ENCODE results near the gene MARCHF10. TPM values are rescaled to one million over a fixed set of nuclear protein-coding genes. Genes with fewer than 3 reads are reported as not detected.

Gene MARCHF10
- total RNA-seq, 2 experiments from 2014 or later = not detected

DNA sequence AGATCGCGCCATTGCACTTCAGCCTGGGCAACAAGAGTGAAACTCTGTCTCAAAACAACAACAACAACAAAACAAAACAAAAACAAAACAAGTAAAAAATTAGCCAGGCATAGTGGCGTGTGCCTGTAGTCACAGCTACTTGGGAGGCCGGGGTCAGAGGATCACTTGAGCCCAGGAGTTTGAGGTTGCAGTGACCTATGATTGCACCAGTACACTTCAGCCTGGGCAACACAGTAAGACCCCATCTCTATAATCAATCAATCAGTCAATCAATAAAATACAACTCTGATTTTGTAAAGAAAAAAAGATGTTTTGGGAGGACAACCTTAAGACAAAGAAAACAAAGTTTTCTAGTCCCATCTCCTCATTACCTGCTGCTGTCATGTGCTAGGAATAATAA lies 51.9 kb downstream of the MARCHF10 start:
- ChIA-PET CTCF (no interaction called here), POLR2A (no interaction called here)

DNA sequence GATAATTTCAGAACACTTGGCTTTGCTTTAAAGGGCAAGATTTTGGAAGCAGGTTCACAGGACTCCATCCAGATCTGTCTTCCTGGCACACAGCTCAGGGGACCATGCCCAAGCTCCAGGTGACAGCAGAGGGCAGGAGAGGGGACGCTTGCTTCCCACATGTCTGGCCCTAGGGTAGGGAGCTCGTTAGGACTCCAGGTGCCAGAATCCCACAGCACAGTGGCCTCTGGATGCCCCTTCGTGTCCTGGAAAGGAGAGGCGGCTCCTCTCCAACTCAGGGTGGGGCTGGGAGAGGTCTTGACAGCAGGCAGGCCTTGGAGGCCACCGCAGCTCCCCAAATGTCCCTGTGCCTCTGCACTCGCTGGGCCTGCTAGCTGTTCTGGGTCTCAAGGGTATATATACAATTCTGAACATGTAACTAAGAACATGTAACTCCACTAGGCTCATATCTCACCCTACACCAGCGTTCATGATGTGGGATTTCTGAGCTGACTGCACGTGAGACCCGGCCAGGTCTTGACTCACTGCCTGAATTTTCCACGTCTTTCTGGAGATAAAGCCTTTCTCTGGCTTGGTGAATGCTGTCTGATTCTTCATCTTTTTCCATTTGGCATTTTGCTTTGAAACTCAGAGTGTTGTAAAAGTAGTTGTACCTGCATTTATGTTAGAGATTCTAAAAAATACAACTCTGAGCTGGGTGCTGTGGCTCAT lies 52.8 kb downstream of the MARCHF10 start:
- CTCF ChIA-PET = no interaction called here
- POLR2A ChIA-PET = no interaction called here

GRCh38 chr17:62754631-62755030 lies 53.5 kb downstream of the MARCHF10 start:
- CTCF ChIA-PET = no interaction called here
- POLR2A ChIA-PET = no interaction called here

GRCh38 chr17:62753562-62753961 lies 54.6 kb downstream of the MARCHF10 start:
- CTCF ChIA-PET = no interaction called here
- POLR2A ChIA-PET = no interaction called here

DNA sequence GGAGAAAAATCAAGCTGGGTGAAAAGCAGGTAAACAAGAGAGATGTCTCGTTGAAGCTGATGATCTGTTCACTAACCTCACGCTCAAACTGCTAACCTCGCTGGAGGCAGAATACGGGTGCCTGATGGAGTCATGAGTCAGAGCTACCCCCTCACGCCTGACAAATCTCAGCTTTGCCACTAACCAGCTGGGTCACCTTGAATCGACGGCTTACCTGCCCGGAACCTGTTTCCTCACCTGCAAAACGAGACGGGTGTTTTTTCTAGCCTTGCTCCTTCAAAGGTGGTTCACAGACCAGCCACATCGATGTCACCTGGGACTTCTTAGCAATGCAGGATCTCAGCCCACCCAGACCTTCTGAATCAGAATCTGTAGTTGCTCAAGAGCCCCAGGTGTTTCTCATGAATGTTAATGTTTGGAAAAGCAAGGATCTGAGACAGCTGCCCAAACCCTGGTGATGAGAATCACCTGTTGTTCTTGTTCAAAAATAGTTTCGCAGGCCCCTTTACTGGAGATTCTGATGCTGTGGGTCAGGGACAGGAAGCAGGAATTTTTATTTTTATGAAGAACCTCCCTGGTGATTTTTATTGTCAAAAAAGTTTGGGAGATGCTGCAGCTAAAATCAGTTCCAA lies 56.9 kb downstream of the MARCHF10 start:
- POLR2A ChIA-PET = no interaction called here
- CTCF ChIA-PET = no interaction called here

DNA sequence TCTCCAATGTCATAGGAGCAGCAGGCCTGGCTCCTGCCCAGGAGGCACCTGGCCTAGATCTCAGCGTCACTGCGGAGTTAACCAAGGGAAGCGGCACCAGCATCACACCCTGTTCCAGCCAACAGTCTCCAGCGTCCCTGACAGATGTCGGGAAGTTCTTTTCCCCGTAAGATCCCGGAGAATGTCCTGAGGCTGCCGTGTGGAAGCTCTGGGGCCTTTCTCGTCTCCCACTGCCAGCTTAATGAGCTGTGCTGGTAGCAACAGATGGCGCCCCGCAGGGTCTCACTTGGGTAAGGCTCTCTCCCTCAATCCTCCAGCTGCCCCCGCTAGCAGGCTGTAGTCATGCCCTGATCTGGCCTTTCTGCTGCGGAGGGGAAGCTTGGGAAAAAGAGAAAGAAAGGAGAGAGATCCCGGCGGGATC lies 57.5 kb downstream of the MARCHF10 start:
- ChIA-PET CTCF (no interaction called here), POLR2A (no interaction called here)

- POLR2A ChIA-PET = no interaction called here
Measured at GRCh38 chr17:62749926-62750325, 58.2 kb downstream of the MARCHF10 start.

GRCh38 chr17:62746941-62747340 lies 61.2 kb downstream of the MARCHF10 start:
- ChIA-PET POLR2A (no interaction called here), CTCF (no interaction called here)

More at GRCh38 chr17:62749926-62750325, 58.2 kb downstream of the MARCHF10 start:
- CTCF ChIA-PET = no interaction called here

- POLR2A ChIA-PET = no interaction called here
- CTCF ChIA-PET = no interaction called here
Measured at GRCh38 chr17:62745806-62746205, 62.3 kb downstream of the MARCHF10 start.

DNA sequence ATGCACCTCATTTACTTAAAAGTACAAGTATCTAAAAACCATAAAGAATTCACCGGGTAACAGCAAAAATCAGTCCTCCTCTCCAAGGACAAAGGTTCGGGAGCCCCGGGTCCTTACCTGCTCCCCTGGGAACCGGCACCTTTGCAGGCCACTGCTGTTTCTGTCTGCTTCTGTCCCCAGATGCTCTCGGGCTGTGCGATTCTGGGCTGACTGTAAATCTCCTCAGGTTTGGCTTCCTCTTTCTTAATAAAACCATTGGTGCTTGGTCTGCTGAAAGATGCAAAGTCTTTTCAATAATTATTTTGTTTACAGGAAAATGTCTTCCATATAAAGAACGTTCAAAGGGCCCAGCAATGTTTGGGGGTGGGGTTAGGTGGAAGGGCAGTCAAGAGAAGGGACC lies 63.9 kb downstream of the MARCHF10 start:
- CTCF ChIA-PET = no interaction called here
- POLR2A ChIA-PET = interaction anchor here (0.6 kb wide), 1 partner anchor 22 kb away, joined by 4 read pairs; no protein-coding TSS in a partner anchor

DNA sequence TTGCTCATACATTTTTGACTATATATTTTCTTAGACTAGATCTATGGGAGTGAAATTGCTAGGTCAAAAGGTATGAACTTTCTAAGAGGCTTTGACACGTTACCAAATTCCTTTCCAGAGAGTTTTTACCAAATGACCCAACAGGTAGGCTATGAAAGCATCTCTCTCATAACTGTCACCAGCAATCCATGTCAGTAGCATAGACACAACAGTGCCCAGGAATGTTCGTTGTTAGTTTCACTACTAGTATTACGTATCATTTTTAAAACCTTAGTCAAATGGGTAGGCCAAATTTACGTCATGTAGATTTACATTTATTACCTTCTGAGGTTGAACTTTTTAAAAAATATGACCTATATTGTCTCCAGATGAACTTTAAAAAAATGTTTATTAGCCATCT lies 66.8 kb downstream of the MARCHF10 start:
- ChIA-PET CTCF (interaction anchor here (0.6 kb wide), 1 partner anchor 9 kb away, joined by 4 read pairs; no protein-coding TSS in a partner anchor), POLR2A (no interaction called here)

DNA sequence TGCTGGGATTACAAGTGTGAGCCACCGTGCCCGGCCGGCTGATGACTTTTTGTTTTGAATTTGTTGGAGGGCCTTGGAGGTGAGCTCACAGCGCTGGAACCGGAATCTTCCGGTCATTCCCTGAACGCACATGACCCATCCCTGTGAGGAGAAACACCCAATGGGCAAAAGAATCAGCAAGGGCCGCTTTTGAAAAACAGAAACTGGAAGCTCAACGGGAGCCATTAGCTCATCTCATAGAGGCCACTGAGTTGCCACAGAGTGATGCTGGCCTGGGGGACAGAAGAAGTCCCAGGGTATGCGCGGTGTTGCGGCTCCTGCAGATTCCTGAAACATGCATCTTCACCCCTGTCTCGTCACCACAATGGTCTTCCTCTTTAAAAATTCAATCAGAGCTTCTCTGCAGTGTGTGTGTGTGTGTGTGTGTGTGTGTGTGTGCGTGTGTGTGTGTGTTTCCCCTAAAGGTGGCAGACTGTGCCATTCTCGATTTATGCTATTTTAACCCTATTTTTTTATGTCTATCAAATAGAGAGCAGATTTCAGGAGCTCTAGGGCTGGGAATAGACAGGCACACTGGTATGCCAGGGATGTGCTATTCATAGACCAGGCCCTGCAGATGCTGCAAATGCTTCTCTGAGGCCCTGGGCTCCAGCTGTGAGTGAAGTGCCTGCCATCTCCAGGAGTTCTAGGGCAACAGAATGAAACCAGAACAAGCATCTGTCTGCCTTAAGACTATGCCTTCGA lies 68.3 kb downstream of the MARCHF10 start:
- CTCF ChIA-PET = interaction anchor here (0.6 to 1.2 kb wide), 3 partner anchors 29 to 268 kb away, joined by 3 to 5 read pairs (median 4); no protein-coding TSS in a partner anchor
- POLR2A ChIA-PET = interaction anchor here (0.7 kb wide), 1 partner anchor 22 kb away, joined by 5 read pairs; no protein-coding TSS in a partner anchor

DNA sequence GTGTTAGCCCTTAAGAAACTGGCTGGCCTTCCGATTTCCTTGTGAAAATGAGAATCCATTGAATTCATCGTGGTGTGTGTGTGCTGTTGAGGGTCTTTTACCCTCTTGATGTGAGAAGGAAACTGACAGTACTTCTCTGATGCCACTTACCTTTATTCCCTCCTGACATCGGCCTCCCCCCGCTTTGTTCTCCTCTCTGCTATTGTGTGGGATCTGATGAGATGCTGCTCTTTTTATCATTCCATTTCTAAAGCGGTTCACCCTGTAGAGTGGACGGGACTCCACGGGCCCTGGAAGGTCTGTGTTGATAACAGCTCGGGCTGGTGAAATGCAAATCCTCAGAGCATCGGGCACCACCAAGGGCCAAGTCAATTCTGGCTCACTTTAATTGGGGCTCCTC lies 69.8 kb downstream of the MARCHF10 start:
- POLR2A ChIA-PET = no interaction called here
- CTCF ChIA-PET = interaction anchor here (0.7 kb wide), 1 partner anchor 33 kb away, joined by 3 read pairs; no protein-coding TSS in a partner anchor

DNA sequence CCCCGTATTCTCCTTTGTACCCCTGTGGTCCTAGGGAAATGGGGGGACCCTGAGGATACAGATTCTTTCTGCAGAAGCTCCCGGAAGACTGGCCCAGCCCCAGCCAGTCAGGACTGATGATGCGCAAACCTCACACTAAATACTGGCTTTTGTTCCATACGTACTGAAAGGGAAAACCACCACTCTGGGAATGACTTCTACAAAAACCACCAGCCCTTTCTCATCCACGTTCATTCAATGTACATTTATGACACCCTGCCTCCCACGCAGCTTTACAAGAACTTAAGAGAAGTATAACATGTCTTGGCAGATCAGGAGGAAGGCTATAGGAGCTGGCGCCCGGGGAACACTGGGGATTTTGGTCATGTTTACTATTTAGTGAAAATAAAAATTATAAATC lies 70.6 kb downstream of the MARCHF10 start:
- CTCF ChIA-PET = interaction anchor here (1.2 kb wide), 1 partner anchor 13 kb away, joined by 3 read pairs; no protein-coding TSS in a partner anchor
- POLR2A ChIA-PET = interaction anchor here (0.5 kb wide), 1 partner anchor 963 kb away, joined by 3 read pairs; no protein-coding TSS in a partner anchor

- CTCF ChIA-PET = no interaction called here
- POLR2A ChIA-PET = no interaction called here
Measured at GRCh38 chr17:62735044-62735651, 73.0 kb downstream of the MARCHF10 start.

DNA sequence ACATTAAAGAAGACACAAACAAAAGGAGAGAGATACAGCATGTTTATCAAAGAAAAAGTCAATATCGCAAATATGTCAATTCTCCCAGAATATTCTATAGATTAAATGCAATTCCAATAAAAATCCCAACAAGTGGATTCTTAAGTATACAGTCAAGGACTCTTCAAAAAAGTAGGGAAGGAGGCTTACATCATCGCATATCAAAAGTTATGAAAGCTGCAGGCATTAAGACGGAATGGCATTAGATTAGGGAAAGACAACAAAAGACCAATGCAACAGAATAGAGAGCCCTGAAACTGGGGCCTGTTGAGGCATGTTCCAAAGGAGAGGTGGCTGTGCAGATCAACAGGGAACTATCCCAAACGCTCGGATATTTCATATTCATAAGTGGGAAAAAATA lies 76.0 kb downstream of the MARCHF10 start:
- CTCF ChIA-PET = interaction anchor here (0.6 kb wide), 1 partner anchor 10 kb away, joined by 4 read pairs; no protein-coding TSS in a partner anchor
- POLR2A ChIA-PET = no interaction called here

DNA sequence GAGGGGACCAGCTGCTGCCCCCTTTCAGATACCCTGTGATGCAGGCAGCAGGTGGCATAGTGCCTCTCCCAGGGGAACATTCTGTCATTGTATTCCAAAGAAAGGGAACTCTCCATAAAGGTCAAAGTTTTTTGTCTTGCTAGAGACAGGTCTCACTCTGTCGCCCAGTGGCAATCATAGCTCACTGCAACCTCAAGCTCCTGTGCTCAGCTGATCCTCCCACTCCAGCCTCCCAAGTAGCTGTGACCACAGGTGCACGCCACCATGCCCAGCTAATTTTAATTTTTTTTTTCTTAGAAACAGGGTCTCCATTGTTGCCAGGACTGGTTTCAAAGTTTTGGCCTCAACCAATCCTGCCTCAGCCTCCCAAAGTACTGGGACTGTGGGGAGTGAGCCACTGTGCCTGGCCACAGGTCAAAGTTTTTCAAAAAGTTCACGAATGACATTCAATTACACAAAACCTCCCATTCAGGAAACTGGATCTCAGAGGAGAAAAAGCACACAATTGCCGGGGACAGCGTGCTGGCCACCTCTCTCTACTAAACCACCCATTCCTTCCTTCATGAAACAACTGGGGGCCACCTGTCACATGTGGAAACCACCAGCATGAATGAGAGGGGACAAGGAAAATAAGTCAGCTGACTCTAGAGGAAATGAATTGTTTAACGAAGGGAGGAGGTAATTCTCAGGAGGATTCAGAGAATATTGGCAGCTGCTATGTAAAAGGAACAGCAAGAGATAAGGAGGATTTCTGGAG lies 80.0 kb downstream of the MARCHF10 start:
- CTCF ChIA-PET = no interaction called here
- POLR2A ChIA-PET = no interaction called here

DNA sequence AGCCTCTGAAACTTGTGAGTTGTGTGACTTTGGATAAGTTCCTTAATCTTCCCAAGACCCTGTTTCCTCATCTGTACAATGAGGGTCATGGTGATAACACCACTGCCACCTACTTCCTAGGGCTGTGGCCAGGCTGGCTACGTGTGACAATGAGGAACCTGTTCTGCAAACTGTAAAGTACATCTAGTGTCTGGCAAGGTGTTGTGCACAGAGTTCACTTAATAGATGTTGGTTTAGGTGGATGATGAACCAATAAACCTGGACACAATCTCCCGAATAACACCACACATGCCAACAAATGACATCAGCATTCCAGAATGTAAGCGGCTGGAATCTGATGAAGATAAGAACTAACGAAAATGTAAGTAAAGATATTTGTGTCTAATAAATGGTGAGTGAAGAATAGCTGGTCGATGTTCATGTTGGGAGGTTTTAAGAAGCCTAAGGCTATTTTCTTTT lies 82.3 kb downstream of the MARCHF10 start:
- POLR2A ChIA-PET = no interaction called here

DNA sequence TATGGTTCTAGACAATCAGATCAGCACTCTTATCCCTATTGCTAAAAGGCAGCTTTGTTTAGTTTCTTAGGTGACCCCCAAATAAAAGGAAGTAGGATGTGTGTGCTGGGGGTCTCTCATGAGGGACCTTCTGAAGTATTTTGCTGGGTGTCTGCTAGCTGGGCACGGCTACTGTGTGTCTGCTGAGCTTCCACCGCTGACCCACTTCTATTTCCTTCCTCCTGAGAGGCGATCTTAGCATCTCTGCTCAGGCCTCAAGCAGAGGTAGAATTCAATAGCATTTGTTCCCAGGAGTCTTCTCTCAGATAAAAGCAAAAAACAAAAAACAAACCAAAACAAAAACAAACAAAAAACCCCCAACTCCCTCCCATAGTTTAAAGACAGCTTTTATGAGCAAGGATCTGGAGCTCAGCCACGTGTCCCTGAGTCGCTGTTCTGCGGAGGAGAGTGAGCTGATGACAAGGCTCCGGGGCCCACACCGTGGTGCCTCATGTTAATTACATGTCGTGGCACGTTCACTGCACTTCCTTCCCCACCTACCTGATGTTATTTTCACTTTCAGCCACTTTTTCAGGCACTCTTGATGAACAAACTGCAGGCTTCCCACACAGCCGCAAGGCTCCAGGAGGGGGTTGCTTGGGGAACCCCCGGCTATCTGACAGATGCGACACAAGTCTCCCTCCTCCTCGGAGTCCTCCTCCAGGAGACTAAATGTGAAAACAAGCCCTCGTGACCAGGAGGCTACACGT lies 83.5 kb downstream of the MARCHF10 start:
- ChIA-PET POLR2A (no interaction called here), CTCF (interaction anchor here (0.7 to 1.1 kb wide), 4 partner anchors 10 to 516 kb away, joined by 3 to 4 read pairs (median 3); no protein-coding TSS in a partner anchor)

More for the DNA sequence above, 82.3 kb downstream of the MARCHF10 start:
- CTCF ChIA-PET = no interaction called here

Measured in activated CD8-positive, alpha-beta memory T cell treated with anti-CD3 and anti-CD28 coated beads for 36 hours (primary cell).